Type B pancreatic cell (in vitro differentiated cells): ENCODE results near the gene RFTN1. TPM values are rescaled to one million over a fixed set of nuclear protein-coding genes. Genes with fewer than 3 reads are reported as not detected.
A peak's percentile ranks its signal among the peaks of the same experiment; 100 is the strongest.

ENCODE experiments used
- DNase-seq: peaks from one replicate; pipeline ENCODE4 v3.0.0; 2021; ENCODE audit warnings: mixed read lengths; ENCODE audit not compliant: unreplicated experiment; ENCODE audit errors: extremely low spot score
- H3K27ac Mint-ChIP-seq: 2 replicates; pipeline ENCODE4 v1.8.0; 2021; ENCODE audit warnings: mild to moderate bottlenecking, mixed read lengths
- H3K27me3 Mint-ChIP-seq: 2 replicates; pipeline ENCODE4 v1.8.0; 2021; ENCODE audit warnings: mixed read lengths
- H3K36me3 Mint-ChIP-seq: 2 replicates; pipeline ENCODE4 v1.8.0; 2021; ENCODE audit warnings: mixed read lengths
- H3K4me1 Mint-ChIP-seq: one replicate; pipeline ENCODE4 v1.8.0; 2021; ENCODE audit warnings: mixed read lengths; ENCODE audit not compliant: unreplicated experiment
- H3K4me3 Mint-ChIP-seq: 2 replicates; pipeline ENCODE4 v1.8.0; 2021; ENCODE audit warnings: mild to moderate bottlenecking, mixed read lengths
- H3K9me3 Mint-ChIP-seq: 2 replicates; pipeline ENCODE4 v1.8.0; 2021; ENCODE audit warnings: mixed read lengths
- CTCF ChIP-seq: fragments of 200-600 bp; sonication (generic); conservative IDR thresholded peaks from 2 replicates; pipeline ENCODE4 v1.5.0; 2021; ENCODE audit warnings: antibody characterized with exemption, mild to moderate bottlenecking
- total RNA-seq: library from RNA; stranded (reverse); gene quantifications from 2 replicates; pipeline ENCODE4 v1.2.1, GENCODE V29; 2021; ENCODE audit warnings: low replicate concordance

RFTN1 gene
- total RNA-seq, 1 donor from 2014 or later, result 18.3 TPM

- H3K27me3 Mint-ChIP-seq, result peaks cover 7% of the 10 kb centered on the region
- peak overlapping the region; percentile 39 for H3K27ac Mint-ChIP-seq
- H3K9me3 Mint-ChIP-seq, result peaks cover 4% of the 10 kb centered on the region
- peak overlapping the region; percentile 60 for H3K4me3 Mint-ChIP-seq
- H3K36me3 Mint-ChIP-seq, result peaks cover 3% of the 10 kb centered on the region
- peaks cover 16% of the 10 kb centered on the region for H3K4me1 Mint-ChIP-seq
- TF ChIP-seq CTCF, result no peak
- DNase-seq, result no peak
Observed at GRCh38 chr3:16448639-16449070, 64.8 kb downstream of the RFTN1 start.

GRCh38 chr3:16447135-16447534, 66.4 kb downstream of the RFTN1 start:
- DNase-seq, result no peak
- H3K4me1 Mint-ChIP-seq, result peaks cover 16% of the 10 kb centered on the region
- H3K27ac Mint-ChIP-seq, result no peak overlapping the region
- no peak overlapping the region for H3K4me3 Mint-ChIP-seq
- no peak for TF ChIP-seq CTCF
- peaks cover 3% of the 10 kb centered on the region for H3K36me3 Mint-ChIP-seq
- peaks cover 3% of the 10 kb centered on the region for H3K27me3 Mint-ChIP-seq
- H3K9me3 Mint-ChIP-seq, result peaks cover 8% of the 10 kb centered on the region

DNA sequence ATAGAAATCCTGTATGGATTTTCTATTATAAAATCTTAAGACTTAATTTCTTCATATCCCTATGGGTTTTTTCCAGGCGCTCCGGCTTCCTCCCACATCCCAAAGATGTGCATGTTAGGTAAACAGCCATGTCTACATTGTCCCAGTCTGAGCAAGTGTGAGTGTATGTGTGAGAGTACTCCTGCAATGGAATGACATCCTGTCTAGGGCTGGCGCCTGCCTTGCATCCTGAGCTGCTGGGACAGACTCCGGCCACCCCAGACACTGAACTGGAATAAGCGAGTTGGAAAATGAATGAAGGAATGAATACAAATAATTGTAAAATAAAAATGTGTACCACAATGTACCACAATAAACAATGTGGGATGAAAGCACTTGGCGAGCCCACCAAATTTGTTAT, 69.2 kb downstream of the RFTN1 start:
- Mint-ChIP-seq H3K27ac (no peak overlapping the region), H3K36me3 (no peaks in the 10 kb centered on the region), H3K4me3 (no peak overlapping the region), H3K4me1 (peaks cover 27% of the 10 kb centered on the region), H3K27me3 (peaks cover 3% of the 10 kb centered on the region), H3K9me3 (peaks cover 8% of the 10 kb centered on the region)
- no peak for TF ChIP-seq CTCF
- no peak for DNase-seq

DNA sequence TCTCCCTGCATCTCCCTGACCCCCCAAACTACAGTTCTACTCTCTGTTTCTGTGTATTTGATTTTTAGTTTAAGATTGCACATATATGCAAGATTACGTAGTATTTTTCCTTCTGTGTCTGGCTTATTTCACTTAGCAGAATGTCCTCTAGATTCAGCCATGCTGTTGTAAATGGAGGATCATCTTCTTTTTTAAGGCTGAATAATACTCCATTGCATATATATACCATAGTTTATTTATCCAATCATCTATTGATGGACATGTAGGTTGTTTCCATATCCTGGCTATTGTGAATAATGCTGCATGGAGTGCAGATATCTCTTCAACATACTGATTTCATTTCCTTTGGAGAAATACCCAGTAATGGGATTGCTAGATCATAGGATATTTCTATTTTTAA, 70.8 kb downstream of the RFTN1 start:
- no peak overlapping the region for H3K27ac Mint-ChIP-seq
- H3K27me3 Mint-ChIP-seq, result no peaks in the 10 kb centered on the region
- no peak for TF ChIP-seq CTCF
- H3K4me3 Mint-ChIP-seq, result no peak overlapping the region
- H3K9me3 Mint-ChIP-seq, result peaks cover 4% of the 10 kb centered on the region
- no peak for DNase-seq
- no peaks in the 10 kb centered on the region for H3K36me3 Mint-ChIP-seq
- H3K4me1 Mint-ChIP-seq, result peaks cover 15% of the 10 kb centered on the region

- H3K4me3 Mint-ChIP-seq, result no peak overlapping the region
- H3K36me3 Mint-ChIP-seq, result no peaks in the 10 kb centered on the region
- DNase-seq, result no peak
- H3K27ac Mint-ChIP-seq, result no peak overlapping the region
- H3K27me3 Mint-ChIP-seq, result no peaks in the 10 kb centered on the region
- TF ChIP-seq CTCF, result no peak
- H3K9me3 Mint-ChIP-seq, result peaks cover 4% of the 10 kb centered on the region
- H3K4me1 Mint-ChIP-seq, result peaks cover 11% of the 10 kb centered on the region
Observed at GRCh38 chr3:16441371-16441875, 72.1 kb downstream of the RFTN1 start.
